ENCODE results near the gene MATN3. TPM values are rescaled to one million over a fixed set of nuclear protein-coding genes. Genes with fewer than 3 reads are reported as not detected.

MATN3 gene
- total RNA-seq, 1 experiment from 2014 or later, result 1.6 TPM

GRCh38 chr2:19979932-19980331 is 32.5 kb downstream of the MATN3 start:
- ChIA-PET CTCF (no interaction called here), POLR2A (ENCODE audit: unreplicated experiment) (interaction anchor here (0.7 kb wide), 1 partner anchor 46 kb away, joined by 14 read pairs; no protein-coding TSS in a partner anchor)
- Histone ChIP-seq H2AFZ (ENCODE audit: low read length) (no peak overlapping the region), H3K9me3 (ENCODE audit: low read length) (no peaks in the 10 kb centered on the region), H3K4me2 (ENCODE audit: low read length) (no peak overlapping the region), H3F3A (ENCODE audit: low read length, unreplicated experiment) (no peaks in the 10 kb centered on the region), H3K9me2 (replicated peaks; ENCODE audit: low read length) (no peaks in the 10 kb centered on the region), H4K20me1 (ENCODE audit: low read length) (no peaks in the 10 kb centered on the region), H3K36me3 (ENCODE audit: low read depth, low read length) (peaks cover 12% of the 10 kb centered on the region; the same call in 1 of the 2 replicates), H3K4me3 (ENCODE audit: low read length) (no peak overlapping the region), H3K27me3 (ENCODE audit: low read length) (no peaks in the 10 kb centered on the region), H3K9ac (ENCODE audit: low read length) (no peak overlapping the region), H3K4me1 (ENCODE audit: insufficient read depth, low read length) (no peaks in the 10 kb centered on the region), H3K79me2 (ENCODE audit: low read length) (no peaks in the 10 kb centered on the region), H3K27ac (ENCODE audit: low read length) (no peak overlapping the region)
- DNase-seq (no peak), ATAC-seq (peak; percentile 64)
- intact Hi-C loops (cut with micrococcal nuclease), result no loop called here
- BruUV-seq (replicated peaks), result no TSS peak
- TF ChIP-seq EZH2 (IDR thresholded peaks at IDR 0.05; ENCODE audit: low read length, unreplicated experiment), result no peak
- no peak for TF ChIP-seq EZH2phosphoT487 (IDR thresholded peaks at IDR 0.05; ENCODE audit: borderline replicate concordance, low read length)
- TF ChIP-seq, protein P1, sequence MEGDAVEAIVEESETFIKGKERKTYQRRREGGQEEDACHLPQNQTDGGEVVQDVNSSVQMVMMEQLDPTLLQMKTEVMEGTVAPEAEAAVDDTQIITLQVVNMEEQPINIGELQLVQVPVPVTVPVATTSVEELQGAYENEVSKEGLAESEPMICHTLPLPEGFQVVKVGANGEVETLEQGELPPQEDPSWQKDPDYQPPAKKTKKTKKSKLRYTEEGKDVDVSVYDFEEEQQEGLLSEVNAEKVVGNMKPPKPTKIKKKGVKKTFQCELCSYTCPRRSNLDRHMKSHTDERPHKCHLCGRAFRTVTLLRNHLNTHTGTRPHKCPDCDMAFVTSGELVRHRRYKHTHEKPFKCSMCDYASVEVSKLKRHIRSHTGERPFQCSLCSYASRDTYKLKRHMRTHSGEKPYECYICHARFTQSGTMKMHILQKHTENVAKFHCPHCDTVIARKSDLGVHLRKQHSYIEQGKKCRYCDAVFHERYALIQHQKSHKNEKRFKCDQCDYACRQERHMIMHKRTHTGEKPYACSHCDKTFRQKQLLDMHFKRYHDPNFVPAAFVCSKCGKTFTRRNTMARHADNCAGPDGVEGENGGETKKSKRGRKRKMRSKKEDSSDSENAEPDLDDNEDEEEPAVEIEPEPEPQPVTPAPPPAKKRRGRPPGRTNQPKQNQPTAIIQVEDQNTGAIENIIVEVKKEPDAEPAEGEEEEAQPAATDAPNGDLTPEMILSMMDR (conservative IDR thresholded peaks at IDR 0.05; ENCODE audit: low read depth, low read length), result no peak

GRCh38 chr2:19973466-19973865 is 39.0 kb downstream of the MATN3 start:
- Histone ChIP-seq H3K36me3 (ENCODE audit: low read depth, low read length) (0 out of 2 replicates have a peak, but pooled peaks cover 11% of the 10 kb centered on the region), H3K27me3 (ENCODE audit: low read length) (no peaks in the 10 kb centered on the region)
- POLR2A ChIA-PET (ENCODE audit: unreplicated experiment), result no interaction called here

DNA sequence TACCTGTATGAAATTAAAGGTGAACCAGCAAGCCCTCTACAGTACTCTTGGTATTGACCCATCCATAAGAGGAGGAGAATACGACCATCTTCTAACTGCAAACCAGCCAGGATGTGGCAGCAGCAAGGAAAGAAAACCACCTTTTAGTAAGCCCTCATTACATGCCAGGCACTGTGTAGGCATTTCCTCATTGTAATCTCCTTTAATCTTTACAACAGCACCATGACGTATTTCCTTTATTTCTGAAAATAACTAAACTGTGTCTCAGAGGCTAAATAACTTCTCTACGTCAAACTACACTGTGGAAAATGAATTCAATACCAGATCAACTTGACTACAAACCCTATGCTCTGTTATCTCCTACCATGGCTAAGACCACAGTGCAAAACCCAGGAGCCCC is 40.8 kb downstream of the MATN3 start:
- no peak overlapping the region for H3K4me3 ChIP-seq (ENCODE audit: low read length)
- H3K27ac ChIP-seq (ENCODE audit: low read length), result no peak overlapping the region
- H3K4me2 ChIP-seq (ENCODE audit: low read length), result no peak overlapping the region
- CTCF ChIA-PET, result no interaction called here
- ATAC-seq, result no peak
- no peak overlapping the region for H2AFZ ChIP-seq (ENCODE audit: low read length)
- H3K9me2 ChIP-seq (replicated peaks; ENCODE audit: low read length), result no peaks in the 10 kb centered on the region
- H3K36me3 ChIP-seq (ENCODE audit: low read depth, low read length), result 0 out of 2 replicates have a peak, but pooled peaks cover 4% of the 10 kb centered on the region
- H3K9ac ChIP-seq (ENCODE audit: low read length), result no peak overlapping the region
- BruUV-seq (replicated peaks), result no TSS peak
- POLR2A ChIA-PET (ENCODE audit: unreplicated experiment), result no interaction called here
- intact Hi-C loops (cut with micrococcal nuclease), result no loop called here
- no peaks in the 10 kb centered on the region for H3K9me3 ChIP-seq (ENCODE audit: low read length)
- no peaks in the 10 kb centered on the region for H3K79me2 ChIP-seq (ENCODE audit: low read length)
- H4K20me1 ChIP-seq (ENCODE audit: low read length), result no peaks in the 10 kb centered on the region
- H3F3A ChIP-seq (ENCODE audit: low read length, unreplicated experiment), result no peaks in the 10 kb centered on the region
- no peak for DNase-seq
- no peaks in the 10 kb centered on the region for H3K4me1 ChIP-seq (ENCODE audit: insufficient read depth, low read length)
- no peak for TF ChIP-seq EZH2 (IDR thresholded peaks at IDR 0.05; ENCODE audit: low read length, unreplicated experiment)
- TF ChIP-seq, protein P1 (conservative IDR thresholded peaks at IDR 0.05; ENCODE audit: low read depth, low read length), result no peak
- TF ChIP-seq EZH2phosphoT487 (IDR thresholded peaks at IDR 0.05; ENCODE audit: borderline replicate concordance, low read length), result no peak
- H3K27me3 ChIP-seq (ENCODE audit: low read length), result no peaks in the 10 kb centered on the region

More at GRCh38 chr2:19973466-19973865, 39.0 kb downstream of the MATN3 start:
- Histone ChIP-seq H3K4me3 (ENCODE audit: low read length) (no peak overlapping the region), H3K27ac (ENCODE audit: low read length) (no peak overlapping the region), H3K9me2 (replicated peaks; ENCODE audit: low read length) (no peaks in the 10 kb centered on the region), H3K4me1 (ENCODE audit: insufficient read depth, low read length) (no peaks in the 10 kb centered on the region), H3K9ac (ENCODE audit: low read length) (no peak overlapping the region), H3K4me2 (ENCODE audit: low read length) (no peak overlapping the region), H2AFZ (ENCODE audit: low read length) (no peak overlapping the region), H3F3A (ENCODE audit: low read length, unreplicated experiment) (no peaks in the 10 kb centered on the region), H3K79me2 (ENCODE audit: low read length) (no peaks in the 10 kb centered on the region), H4K20me1 (ENCODE audit: low read length) (no peaks in the 10 kb centered on the region), H3K9me3 (ENCODE audit: low read length) (no peaks in the 10 kb centered on the region)
- intact Hi-C loops (cut with micrococcal nuclease), result no loop called here
- no peak for ATAC-seq
- BruUV-seq (replicated peaks), result no TSS peak
- no peak for DNase-seq
- TF ChIP-seq EZH2 (IDR thresholded peaks at IDR 0.05; ENCODE audit: low read length, unreplicated experiment) (no peak), EZH2phosphoT487 (IDR thresholded peaks at IDR 0.05; ENCODE audit: borderline replicate concordance, low read length) (no peak)
- TF ChIP-seq, protein P1 (conservative IDR thresholded peaks at IDR 0.05; ENCODE audit: low read depth, low read length), result no peak
- CTCF ChIA-PET, result no interaction called here

Data from PC-3 (cell line).